GM12878 (cell line): ENCODE data around the gene CUTA. TPM values are rescaled to one million over a fixed set of nuclear protein-coding genes. Genes with fewer than 3 reads are reported as not detected.

ENCODE experiments used
- BACH1 ChIP-seq: fragments of 450-650 bp; IDR thresholded peaks from 2 replicates; pipeline ENCODE4 v1.6.1; 2017; ENCODE audit warnings: mild to moderate bottlenecking, borderline replicate concordance
- CEBPB ChIP-seq, 2 experiments: fragments of 150-350 bp in 1 of 2; IDR thresholded peaks; 2 replicates each; pipeline ENCODE4 v1.6.1; 2012 to 2014; ENCODE audit warnings: low read depth in 2 of 2, low read length in 2 of 2, borderline replicate concordance in 1 of 2, inconsistent platforms in 1 of 2
- CHD2 ChIP-seq: IDR thresholded peaks from 2 replicates; pipeline ENCODE4 v1.6.1; 2011; ENCODE audit warnings: low read depth, low read length, improper control_type of control experiment, borderline replicate concordance
- CREM ChIP-seq: IDR thresholded peaks from 2 replicates; pipeline ENCODE4 v1.6.1; 2014; ENCODE audit warnings: antibody characterized with exemption, low read depth
- EGR1 ChIP-seq, 2 experiments: IDR thresholded peaks; 1 replicate in 1 of 2; 2 replicates in 1 of 2; pipeline ENCODE4 v1.6.1; 2011 to 2012; ENCODE audit warnings: low read depth in 2 of 2, low read length in 2 of 2, borderline replicate concordance in 1 of 2, mild to moderate bottlenecking in 1 of 2, moderate library complexity in 1 of 2
- ETV6 ChIP-seq, 2 experiments: fragments of 450-650 bp in 1 of 2; IDR thresholded peaks in 1 of 2; conservative IDR thresholded peaks in 1 of 2; 2 replicates each; pipeline ENCODE4 v1.6.1; 2014; ENCODE audit warnings: antibody characterized with exemption in 1 of 2, borderline replicate concordance in 1 of 2, low read depth in 1 of 2, mild to moderate bottlenecking in 1 of 2, moderate library complexity in 1 of 2
- JUNB ChIP-seq: IDR thresholded peaks from 2 replicates; pipeline ENCODE4 v1.6.1; 2016; ENCODE audit warnings: antibody characterized with exemption, mild to moderate bottlenecking
- LARP7 ChIP-seq: fragments of 450-650 bp; IDR thresholded peaks from 2 replicates; pipeline ENCODE4 v1.6.1; 2017; ENCODE audit warnings: mild to moderate bottlenecking
- MTA2 ChIP-seq: fragments of 450-650 bp; IDR thresholded peaks from 2 replicates; pipeline ENCODE4 v1.6.1; 2016; ENCODE audit warnings: low read depth, mild to moderate bottlenecking, moderate library complexity
- MYB ChIP-seq: fragments of 150-350 bp; IDR thresholded peaks from 2 replicates; pipeline ENCODE4 v1.6.1; 2014; ENCODE audit warnings: mild to moderate bottlenecking, low read depth, low read length, borderline replicate concordance
- NFIC ChIP-seq: IDR thresholded peaks from 2 replicates; pipeline ENCODE4 v1.6.1; 2012; ENCODE audit warnings: low read depth, mild to moderate bottlenecking, inconsistent platforms, low read length, moderate library complexity
- NFXL1 ChIP-seq: fragments of 450-650 bp; IDR thresholded peaks from 2 replicates; pipeline ENCODE4 v1.6.1; 2017; ENCODE audit warnings: antibody characterized with exemption, mild to moderate bottlenecking, borderline replicate concordance
- ZBTB33 ChIP-seq: fragments of 450-650 bp; IDR thresholded peaks from 2 replicates; pipeline ENCODE4 v1.6.1; 2017; ENCODE audit warnings: mild to moderate bottlenecking
- ZBTB4 ChIP-seq: fragments of 450-650 bp; formaldehyde crosslinking; IDR thresholded peaks from 2 replicates; pipeline ENCODE4 v1.4.0; 2022; ENCODE audit warnings: mild to moderate bottlenecking, moderate library complexity
- ZNF207 ChIP-seq: fragments of 450-650 bp; IDR thresholded peaks from 2 replicates; pipeline ENCODE4 v1.6.1; 2014; ENCODE audit warnings: antibody characterized with exemption, mild to moderate bottlenecking, borderline replicate concordance
- polyA plus RNA-seq, 11 experiments: library from polyadenylated mRNA; depleted of rRNA in 4 of 11; unstranded in 6 of 11; stranded (reverse) in 5 of 11; fragments of >200 nt; fragmentation: Nextera tagmentation in 4 of 11; fragmentation: Illumina TruSeq in 1 of 11; extraction: Ambion mirVana in 4 of 11; extraction: Trizol in 1 of 11; gene quantifications; 1 replicate in 1 of 11; 2 replicates in 10 of 11; pipeline versions ENCODE4 v1.2.1 to v1.2.3, GENCODE V29; 2011 to 2016; ENCODE audit warnings: inconsistent platforms in 2 of 11, missing spikeins in 2 of 11, low read depth in 1 of 11
- total RNA-seq, 4 experiments: library from RNA; depleted of rRNA in 3 of 4; stranded (reverse); fragments of >200 nt in 3 of 4; fragmentation: Illumina TruSeq in 1 of 4; extraction: Trizol in 1 of 4; gene quantifications; 2 replicates each; pipeline versions ENCODE4 v1.2.1 to v1.2.3, GENCODE V29; 2013 to 2021
- TF ChIP-seq, protein P1 (sequence below): fragments of 450-650 bp; formaldehyde crosslinking; IDR thresholded peaks from 2 replicates; pipeline ENCODE4 v1.5.0; 2022; ENCODE audit warnings: mild to moderate bottlenecking, missing genetic modification characterization
- TF ChIP-seq, protein P2 (sequence below): fragments of 450-650 bp; IDR thresholded peaks from 2 replicates; pipeline ENCODE4 v1.6.1; 2017; ENCODE audit warnings: borderline replicate concordance

CUTA gene
- total and polyA plus RNA-seq, 10 of the 15 experiments (the other 5 are each of a cell fraction or from before 2014, with no cell fraction given), result 102 to 293 (median 189) TPM

DNA sequence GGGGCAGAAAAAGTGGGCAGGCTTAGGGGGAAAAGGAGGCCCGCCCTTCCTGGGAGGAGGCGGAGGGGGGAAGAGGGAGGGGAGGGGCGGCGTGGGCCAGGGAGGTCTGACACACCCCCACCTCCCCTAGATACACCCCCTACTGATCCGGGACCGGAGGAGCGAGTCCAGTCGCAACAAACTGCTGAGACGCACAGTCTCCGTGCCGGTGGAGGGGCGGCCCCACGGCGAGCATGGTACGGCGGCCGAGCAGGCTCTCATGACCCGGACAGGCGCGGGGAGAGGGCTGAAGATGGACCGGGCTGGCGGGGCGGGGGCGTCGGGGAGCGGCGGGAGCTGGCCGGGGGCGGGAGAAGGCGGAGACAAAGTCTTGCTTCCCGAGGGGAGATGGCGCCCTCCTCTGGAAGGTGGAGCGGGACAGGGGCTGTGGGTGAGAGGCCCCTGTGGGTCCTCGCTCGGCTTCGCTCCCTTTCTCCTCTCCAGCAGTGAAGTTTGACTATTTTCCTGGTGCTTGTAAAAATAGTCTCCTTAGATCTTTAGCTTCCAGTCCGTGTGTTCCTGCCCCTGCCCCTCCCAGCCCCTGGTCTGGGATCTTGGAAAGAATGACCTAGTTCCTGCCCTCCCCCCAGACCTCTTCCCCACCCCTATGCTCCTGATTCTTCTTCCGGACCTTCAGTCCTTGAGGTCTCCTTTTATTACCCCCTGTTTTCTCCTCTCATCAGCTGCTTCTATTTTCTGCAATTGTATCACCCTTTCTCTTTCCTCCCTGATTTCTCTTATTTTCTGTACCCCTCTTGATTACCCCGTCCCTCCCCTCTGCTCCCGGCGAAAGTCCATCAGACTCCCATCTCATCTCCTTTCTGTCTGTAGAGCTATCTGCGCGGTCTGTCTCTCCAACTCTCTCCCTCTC is 8.0 kb upstream of the CUTA start (continued):
- TF ChIP-seq, protein P1, sequence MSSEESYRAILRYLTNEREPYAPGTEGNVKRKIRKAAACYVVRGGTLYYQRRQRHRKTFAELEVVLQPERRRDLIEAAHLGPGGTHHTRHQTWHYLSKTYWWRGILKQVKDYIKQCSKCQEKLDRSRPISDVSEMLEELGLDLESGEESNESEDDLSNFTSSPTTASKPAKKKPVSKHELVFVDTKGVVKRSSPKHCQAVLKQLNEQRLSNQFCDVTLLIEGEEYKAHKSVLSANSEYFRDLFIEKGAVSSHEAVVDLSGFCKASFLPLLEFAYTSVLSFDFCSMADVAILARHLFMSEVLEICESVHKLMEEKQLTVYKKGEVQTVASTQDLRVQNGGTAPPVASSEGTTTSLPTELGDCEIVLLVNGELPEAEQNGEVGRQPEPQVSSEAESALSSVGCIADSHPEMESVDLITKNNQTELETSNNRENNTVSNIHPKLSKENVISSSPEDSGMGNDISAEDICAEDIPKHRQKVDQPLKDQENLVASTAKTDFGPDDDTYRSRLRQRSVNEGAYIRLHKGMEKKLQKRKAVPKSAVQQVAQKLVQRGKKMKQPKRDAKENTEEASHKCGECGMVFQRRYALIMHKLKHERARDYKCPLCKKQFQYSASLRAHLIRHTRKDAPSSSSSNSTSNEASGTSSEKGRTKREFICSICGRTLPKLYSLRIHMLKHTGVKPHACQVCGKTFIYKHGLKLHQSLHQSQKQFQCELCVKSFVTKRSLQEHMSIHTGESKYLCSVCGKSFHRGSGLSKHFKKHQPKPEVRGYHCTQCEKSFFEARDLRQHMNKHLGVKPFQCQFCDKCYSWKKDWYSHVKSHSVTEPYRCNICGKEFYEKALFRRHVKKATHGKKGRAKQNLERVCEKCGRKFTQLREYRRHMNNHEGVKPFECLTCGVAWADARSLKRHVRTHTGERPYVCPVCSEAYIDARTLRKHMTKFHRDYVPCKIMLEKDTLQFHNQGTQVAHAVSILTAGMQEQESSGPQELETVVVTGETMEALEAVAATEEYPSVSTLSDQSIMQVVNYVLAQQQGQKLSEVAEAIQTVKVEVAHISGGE (CRISPR knock-in tag), result no peak
- TF ChIP-seq NFXL1 (no peak), CEBPB (IDR thresholded peaks at IDR 0.05; ENCODE audit: borderline replicate concordance in 1 of 2, low read depth in 2 of 2, low read length in 2 of 2) (no peak), ZNF207 (no peak), EGR1 (IDR thresholded peaks at IDR 0.05; ENCODE audit: borderline replicate concordance in 1 of 2, low read depth in 2 of 2, low read length in 2 of 2) (peak; percentile 9 to 89), MTA2 (no peak), NFIC (no peak), ZBTB33 (no peak), MYB (no peak), JUNB (no peak), CREM (0 out of 2 replicates have a peak, but pooled peaks have one; percentile 26), ZBTB4 (CRISPR knock-in tag) (no peak), ETV6 (conservative IDR thresholded peaks at IDR 0.05 in 1 of 2, IDR thresholded peaks at IDR 0.05 in 1 of 2; ENCODE audit: borderline replicate concordance in 1 of 2, low read depth in 1 of 2) (no peak), CHD2 (no peak), BACH1 (peak; percentile 66; the same call in 1 of the 2 replicates), LARP7 (no peak)
- TF ChIP-seq, protein P2, sequence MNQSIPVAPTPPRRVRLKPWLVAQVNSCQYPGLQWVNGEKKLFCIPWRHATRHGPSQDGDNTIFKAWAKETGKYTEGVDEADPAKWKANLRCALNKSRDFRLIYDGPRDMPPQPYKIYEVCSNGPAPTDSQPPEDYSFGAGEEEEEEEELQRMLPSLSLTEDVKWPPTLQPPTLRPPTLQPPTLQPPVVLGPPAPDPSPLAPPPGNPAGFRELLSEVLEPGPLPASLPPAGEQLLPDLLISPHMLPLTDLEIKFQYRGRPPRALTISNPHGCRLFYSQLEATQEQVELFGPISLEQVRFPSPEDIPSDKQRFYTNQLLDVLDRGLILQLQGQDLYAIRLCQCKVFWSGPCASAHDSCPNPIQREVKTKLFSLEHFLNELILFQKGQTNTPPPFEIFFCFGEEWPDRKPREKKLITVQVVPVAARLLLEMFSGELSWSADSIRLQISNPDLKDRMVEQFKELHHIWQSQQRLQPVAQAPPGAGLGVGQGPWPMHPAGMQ, result no peak
